ENCODE data around the gene SIRT6.

DNA sequence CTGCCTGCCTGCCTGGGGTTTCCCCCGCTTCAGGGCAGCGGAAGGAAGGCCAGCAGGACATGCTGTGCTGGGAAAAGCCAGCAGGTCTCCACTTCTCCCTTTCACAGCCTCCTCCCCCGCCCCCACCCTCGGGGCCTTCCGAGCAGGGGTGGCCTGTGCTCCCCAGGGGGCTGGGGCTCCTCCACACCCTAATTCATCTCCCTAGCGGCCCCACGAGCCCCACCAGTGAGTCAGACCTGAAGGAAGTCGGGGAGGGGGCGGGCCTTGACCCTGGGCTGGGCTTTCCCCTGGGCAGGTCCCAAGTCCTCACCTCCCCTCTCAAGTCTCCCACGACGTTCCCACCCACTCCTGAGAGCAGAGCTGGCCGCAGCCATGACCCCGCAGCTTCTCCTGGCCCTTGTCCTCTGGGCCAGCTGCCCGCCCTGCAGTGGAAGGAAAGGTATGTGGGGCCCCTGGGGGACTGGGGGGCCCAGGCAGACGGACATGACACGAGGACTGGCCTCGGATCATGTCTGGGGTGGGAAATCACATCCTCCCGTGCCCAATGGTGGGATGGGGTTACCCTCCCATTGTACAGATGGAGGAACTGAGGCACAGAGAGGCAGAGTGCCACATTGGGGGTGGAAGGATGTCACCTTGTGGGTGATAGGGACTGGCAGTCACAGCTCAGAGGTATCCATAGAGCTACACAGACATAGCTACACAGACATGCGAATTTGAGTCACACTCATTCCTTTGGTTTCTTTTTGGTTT is 47.0 kb upstream of the SIRT6 start, which contains the start of gene EBI3:
- no peak for TF ChIP-seq ZFX (IDR thresholded peaks at IDR 0.05; ENCODE audit: borderline replicate concordance)
- TF ChIP-seq, protein P1, sequence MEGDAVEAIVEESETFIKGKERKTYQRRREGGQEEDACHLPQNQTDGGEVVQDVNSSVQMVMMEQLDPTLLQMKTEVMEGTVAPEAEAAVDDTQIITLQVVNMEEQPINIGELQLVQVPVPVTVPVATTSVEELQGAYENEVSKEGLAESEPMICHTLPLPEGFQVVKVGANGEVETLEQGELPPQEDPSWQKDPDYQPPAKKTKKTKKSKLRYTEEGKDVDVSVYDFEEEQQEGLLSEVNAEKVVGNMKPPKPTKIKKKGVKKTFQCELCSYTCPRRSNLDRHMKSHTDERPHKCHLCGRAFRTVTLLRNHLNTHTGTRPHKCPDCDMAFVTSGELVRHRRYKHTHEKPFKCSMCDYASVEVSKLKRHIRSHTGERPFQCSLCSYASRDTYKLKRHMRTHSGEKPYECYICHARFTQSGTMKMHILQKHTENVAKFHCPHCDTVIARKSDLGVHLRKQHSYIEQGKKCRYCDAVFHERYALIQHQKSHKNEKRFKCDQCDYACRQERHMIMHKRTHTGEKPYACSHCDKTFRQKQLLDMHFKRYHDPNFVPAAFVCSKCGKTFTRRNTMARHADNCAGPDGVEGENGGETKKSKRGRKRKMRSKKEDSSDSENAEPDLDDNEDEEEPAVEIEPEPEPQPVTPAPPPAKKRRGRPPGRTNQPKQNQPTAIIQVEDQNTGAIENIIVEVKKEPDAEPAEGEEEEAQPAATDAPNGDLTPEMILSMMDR (IDR thresholded peaks at IDR 0.05), result no peak

All from 22Rv1 (cell line).